Inferior parietal cortex (tissue), 1 donor: ENCODE data around the gene LAT.

Source experiments
- DNase-seq: peaks from one replicate; pipeline ENCODE4 v3.0.0-alpha.2; 2016; ENCODE audit errors: extremely low spot score

Gene LAT

DNA sequence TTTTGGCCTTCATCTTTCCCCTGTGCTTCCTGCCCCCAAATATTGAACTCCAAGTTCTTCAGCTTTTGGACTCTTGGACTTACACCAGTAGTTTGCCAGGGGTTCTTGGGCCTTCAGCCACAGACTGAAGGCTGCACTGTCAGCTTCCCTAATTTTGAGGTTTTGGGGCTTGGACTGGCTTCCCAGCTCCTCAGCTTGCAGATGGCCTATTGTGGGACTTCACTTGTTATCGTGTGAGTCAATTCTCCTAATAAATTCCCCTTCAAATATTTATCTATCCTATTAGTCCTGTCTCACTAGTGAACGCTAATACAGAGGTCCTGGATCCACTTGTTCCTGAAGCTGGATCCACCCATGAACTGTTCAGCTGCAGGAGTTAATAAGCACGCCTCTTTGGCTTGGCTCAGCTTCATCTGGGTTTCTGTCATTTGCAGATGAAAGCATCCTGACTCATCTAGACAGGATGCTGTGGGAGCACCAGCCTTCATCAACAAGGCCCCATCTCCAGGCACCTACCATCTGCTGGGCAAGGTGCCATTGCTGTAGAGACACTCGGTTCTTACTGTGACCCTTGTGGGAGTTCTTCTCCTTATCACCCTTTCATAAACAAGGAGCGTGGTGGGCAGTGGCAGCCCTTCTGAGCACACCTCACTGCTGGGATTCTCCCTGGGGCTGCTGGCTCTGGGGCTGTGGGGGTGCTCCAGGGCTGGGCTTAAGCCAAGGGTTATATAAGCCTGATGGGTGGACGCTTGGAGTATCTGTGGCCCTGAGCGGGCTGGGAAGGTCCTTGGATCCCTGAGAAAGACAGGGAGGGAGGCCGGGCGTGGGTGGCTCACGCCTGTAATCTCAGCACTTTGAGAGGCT is 23.1 kb downstream of the LAT start:
- no peak for DNase-seq

DNA sequence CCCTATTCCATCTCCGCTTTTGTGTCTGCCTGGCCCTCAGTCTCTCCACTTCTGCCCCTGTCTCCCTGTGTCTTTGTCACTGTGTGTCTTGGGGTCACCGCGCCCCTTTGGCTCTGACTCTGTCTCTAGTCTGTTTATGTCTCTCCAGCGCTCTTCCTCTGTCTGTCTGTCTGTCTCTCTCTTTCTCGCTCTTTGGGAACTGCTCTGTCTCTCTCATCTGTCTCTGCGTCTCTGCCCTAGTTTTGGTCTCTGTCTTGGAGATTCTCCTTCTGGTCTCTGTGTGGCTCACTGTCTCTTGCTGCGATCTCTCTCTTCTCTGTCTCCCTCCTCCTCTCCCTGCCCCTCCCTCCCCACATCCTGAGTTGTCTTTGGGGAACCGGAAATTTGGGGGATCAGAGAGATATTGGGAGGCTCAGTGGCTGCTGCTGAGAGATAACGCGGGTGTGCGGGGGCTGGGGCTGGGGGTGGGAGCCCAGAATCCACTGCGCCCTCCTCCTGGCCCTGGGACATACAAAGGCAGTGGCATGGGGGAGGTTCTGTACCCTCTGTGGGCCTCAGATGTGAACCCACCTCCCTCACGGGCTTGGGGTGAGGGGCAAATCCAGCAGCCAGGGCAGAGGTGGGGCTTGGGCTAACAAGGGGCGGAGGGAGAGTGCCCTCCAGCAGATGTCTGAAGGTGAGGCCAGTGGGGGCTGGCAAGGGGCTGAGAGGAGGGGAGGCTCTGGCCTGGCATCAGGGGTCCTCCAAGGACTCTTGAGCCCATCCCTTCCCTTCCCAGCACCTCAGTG is 24.4 kb downstream of the LAT start:
- no peak for DNase-seq

DNA sequence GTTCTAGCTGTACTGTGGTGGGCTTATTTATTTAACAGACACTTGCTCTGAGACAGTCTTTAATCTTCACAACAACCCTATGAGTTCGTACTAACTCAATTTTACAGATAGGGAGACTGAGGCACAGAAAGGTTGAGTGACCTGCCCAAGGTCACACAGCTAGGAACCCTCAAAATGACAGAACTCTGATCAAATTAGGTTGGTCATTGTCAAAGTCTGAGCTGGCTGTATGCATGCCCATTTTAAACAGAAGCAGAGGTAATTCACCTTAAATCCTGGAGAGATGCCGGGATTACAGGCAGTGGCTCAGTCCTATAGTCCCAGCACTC is 24.9 kb downstream of the LAT start:
- no peak for DNase-seq

DNA sequence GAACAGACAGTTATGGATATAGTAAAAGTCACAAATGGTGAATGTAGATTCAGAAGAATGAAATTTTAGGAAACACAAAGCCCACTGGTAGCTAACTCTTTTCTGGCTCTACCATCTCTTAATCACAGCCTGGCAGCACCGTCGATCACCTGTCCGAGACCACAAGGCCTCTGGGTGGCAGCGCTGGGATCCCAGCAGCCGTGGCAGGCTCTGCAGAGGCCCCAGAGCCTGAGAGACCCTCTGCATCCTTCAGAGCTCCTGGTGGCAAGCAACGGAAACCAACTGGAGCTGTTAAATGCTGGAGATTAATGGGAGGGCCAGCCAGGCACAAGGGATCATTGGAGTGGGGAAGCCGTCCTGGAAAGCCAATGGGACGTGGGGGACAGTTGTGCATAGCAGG is 26.3 kb downstream of the LAT start:
- no peak for DNase-seq

DNA sequence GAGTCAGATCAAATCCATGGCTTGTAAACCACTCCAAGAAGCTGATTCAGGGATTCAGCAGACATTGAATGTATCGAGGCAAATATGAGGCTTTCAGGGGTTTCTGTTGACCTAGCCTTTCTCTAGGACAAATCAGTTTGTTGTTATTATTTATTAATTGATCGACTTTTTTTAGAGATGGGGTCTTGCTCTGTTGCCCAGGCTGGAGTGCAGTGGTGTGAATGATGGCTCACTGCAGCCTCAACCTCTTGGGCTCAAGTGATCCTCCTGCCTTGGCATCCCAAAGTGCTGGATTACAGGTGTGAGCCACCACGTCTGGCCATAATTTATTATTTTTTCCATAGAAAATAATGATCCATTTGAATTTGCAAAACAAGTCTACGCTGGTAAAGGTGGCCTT is 27.0 kb downstream of the LAT start:
- DNase-seq: no peak

DNA sequence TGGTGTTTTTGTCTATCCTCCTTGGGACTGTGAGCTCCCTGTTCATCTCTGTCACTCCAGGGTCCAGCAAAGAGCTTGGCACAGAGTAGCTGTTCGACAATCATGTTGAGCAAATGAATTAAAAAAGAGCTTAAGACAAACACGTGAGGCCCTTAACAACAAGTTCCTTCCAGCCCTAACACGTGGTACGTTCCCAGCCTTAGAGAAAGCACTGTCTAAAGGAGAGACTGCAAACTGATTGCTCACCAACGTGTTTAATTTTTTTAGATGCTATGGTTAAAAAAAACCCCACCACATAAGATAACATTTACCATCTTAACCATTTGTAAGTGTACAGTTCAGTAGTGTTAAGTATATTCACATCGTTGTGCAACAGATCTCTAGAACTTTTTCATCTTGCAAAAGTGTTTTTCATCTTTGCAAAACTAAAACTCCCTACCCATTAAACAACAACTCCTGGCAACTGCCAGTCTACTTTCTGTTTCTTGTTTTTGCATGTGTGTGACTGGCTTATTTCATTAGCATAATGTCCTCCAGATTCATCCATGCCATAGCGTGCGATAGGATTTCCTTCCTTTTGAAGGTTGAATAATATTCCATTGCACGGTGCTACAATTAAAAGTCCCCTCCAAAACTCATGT is 28.2 kb downstream of the LAT start:
- DNase-seq: no peak

DNA sequence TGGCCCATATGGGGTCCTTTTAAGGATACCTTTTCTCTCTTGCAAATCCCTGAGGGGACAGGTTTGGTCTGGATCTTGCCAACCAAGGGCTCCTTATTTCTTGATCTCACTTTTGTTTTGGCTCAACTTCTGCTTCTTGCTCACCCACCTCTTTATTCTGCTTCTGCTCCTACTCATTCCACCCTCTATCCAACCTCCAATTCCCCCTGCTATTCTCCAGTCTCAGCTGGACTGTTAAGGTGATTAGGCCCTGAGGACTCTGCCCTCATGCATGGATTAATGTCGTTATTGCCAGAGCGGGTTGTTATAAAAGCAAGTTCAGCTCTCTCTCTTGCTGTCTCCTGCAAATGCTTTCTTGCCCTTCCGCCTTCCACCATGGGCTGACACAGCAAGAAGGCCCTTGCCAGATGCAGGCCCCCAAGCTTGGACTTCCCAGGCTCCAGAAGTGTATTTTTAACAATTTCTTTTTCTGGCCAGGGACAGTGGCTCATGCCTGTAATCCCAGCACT is 29.8 kb downstream of the LAT start:
- no peak for DNase-seq

DNA sequence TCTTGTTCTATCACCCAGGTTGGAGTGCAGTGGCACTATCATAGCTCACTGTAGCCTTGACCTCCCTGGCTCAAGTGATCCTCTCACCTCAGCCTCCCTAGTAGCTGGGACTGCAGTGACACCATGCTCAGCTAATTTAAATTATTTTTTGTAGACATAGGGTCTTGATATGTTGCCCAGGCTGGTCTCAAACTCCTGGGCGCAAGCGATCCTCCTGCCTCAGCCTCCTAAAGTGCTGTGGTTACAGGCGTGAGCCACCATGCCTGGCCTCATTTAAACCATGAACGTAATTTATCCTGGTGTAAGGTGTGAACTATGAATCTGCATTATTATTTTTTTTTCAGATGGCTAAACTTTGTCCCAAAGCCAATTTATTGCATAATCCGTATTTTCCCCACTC is 37.3 kb downstream of the LAT start:
- no peak for DNase-seq

DNA sequence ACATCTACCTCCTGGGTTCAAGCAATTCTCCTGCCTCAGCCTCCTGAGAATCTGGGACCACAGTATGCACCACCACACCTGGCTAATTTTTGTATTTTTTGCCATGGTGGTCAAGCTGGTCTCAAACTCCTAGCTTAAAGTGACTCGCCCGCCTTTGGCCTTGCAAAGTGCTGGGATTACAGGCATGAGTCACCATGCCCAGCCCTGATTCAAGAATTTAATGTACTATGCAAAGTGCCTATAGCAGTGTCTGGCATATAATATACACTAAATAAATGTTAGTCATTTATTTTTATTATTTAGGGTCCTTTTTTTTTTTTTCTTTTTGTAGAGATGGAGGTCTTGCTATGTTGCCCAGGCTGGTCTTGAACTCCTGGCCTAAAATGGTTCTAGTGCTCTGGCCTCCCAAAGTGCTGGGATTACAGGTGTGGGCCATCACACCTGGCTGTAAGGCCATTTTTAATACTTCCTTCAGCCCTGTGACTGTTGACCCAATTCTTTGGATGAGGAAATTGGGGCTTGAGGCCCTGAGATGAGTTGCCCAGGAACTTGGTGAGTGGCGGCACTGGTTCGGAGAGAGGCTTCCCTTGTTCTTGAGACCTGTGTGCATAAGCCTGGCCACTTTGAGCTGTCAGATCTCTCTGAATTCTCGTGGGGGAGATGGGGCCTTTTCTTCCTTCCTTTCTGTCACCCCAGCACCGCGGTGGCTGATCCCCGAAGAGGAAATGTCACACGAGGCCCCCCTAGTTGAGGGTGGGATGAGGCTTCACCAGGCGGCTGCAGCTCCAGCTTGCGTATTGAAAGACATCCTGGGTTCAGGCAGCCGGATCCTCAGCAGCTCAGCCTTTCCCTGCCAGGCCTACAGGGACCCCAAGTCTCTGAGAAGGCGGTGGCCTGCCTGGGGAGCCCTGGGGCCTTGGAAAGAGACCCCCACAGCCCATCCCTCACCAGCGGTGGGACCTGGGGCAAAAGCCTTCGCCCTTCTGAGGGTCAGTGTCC is 38.7 kb downstream of the LAT start:
- no peak for DNase-seq

DNA sequence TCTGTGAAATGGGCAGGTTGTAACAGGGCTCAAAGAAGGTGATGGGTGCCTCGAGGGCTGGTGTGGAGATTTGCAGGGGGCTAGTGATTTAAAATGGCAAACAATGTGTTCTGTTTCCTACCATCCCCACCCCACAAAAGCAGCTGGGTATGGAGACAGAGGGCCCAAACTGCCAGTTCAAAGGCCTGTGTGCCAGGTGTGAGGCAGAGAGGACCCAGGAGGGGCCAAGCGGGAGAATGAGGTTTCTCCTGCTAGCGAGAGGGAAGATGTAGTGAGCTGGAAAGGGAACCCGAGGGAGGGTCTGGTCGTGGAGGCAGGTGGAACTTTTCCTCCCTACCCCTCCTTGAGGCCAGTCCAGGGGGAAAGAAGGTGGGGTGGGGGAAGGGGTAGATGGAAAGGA is 39.4 kb downstream of the LAT start:
- no peak for DNase-seq

DNA sequence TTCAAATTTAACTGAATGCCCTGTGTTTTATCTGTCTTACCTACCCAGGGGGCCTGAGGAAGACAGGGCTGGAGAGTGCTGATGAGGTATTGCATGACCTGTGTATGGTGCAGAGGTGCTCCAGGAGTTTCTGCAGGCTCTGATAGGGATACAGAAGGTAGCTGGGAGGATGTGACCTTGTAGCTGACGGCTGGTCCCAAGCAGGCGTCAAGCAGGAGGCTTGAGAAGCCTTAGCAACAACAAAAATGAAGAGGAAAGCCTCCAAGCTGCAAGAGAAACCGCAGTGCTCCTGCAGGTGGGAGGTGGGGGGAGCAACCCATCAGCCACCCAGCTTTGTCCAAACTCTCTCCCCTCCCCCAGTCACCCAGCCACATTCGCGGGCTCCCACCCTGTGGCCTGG is 40.4 kb downstream of the LAT start:
- DNase-seq: no peak

DNA sequence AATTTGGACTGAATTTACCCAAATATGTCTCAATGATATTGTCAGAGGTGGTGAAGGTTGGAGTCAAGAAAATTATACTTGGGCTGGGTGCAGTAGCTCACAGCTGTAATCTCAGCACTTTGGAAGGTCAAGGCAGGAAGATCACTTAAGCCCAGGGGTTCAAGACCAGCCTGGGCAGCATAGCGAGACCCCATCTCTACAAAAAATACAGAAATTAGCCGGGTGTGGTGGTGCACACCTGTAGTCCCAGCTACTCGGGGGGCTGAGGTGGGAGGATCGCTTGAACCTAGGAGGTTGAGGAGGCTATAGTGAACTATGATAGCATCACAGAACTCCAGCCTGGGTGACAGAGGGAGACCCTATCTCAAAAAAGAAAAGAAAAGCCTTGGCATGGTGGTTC is 40.9 kb downstream of the LAT start:
- no peak for DNase-seq

DNA sequence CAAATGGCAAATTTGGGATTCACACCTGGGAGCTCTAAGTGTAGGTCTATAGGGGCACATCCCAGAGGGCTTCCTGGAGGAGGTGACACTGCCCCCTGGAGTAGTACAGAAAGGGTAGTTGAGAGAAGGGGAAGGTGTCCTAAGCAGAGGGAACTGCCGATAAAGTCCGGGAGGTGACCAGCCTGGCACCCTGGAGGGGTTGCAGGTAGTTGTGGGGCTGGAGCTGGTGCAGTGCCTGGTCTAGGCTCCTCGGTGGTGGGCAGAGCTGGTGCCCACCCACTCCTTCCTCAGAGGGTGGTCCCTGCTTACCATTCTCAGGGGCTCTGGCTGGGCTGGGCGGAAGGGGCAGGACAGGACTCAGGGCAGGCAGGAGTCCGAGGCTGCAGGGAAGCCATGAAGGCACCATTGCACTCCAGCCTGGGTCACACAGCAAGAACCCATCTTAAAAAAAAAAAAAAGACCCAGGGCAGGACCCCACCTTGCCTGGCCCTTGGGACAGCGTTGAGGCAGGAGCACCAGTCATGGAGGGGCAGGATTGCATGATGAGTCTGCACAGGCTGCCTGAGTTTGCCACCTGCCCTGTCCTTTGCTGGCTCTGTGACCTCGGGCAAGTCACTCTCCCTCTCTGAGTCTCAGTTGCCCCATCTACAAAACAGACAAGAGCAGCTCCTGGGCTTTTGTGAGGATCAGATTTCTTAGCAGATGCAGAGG is 43.8 kb downstream of the LAT start:
- no peak for DNase-seq

DNA sequence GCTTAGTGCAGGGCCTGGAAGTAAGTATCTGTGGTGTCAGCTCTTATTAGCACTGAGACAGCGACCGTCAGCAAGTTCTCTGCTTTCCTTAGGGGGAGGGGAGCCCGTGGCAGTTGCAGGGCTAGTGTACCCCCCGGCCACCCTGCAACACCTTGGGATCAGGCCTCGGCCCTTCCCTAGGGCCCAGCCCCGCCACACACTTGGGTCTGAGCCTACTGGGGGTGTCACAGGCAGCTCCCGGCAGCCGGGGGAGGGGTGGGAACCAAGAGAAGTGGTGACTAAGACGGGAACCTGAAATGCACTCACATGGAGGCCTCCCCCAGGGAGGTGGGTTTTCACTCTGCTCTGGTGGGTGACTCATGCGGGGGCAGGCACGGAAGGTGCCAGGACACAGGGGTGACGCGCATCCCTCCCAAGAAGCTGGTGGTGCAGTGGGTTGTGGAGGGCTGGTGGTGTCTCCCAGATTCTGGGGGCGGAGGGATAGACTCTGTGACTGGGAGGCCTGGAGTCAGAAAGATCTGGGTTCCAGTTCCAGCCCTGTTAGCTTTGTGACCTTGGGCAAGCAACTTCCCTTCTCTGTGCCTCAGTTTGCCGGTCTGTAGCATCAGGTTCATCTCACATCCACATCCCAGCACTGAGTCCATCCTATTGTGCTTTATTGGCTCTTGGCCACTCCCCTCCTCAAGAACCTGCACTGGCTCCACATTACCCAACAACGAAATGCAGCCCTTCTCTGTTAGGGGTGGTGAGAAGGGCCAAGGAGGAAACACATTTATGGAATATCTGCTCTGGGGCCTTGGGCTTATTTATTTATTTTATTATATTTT is 44.5 kb downstream of the LAT start:
- DNase-seq: no peak

DNA sequence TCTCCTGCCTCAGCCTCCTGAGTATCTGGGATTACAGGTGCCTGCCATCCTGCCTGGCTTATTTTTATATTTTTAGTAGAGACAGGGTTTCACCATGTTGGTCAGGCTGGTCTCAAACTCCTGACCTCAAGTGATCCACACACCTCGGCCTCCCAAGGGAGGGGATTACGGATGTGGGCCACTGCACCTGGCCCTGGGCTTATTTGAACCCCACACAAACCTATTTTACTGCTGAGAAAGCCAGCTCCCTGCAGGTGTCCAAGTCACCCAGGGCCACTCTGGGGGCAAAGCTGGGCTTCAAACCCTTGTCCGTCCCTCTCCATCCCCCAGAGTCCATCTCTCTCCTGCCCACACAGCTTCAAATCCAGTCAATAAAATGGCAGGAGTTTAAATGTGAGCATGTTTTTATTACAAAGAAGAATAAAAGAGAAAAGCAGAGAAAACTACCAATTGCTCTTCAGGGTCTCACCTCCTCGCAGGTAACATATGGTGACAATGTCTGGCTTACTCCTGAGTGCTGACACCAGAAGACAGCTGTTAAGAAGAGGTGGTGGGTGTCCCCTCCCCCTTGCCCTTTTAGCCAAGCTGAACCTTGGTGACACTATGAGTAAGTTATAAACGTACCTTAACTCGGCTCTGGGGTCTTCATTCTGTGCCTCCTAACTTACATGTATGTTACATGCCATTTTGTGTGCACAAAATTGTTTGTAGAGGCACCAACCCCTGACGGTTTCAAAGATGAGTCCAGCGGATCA is 45.4 kb downstream of the LAT start:
- DNase-seq: no peak
